ENCODE results near the gene MRPL58.

GRCh38 chr17:75063626-75064025 lies 51.2 kb downstream of the MRPL58 start:
- no peak for TF ChIP-seq CTCF (IDR thresholded peaks at IDR 0.05)
- no peak for TF ChIP-seq TCF7L2 (IDR thresholded peaks at IDR 0.05; ENCODE audit: low read depth, low read length)
- no peak for TF ChIP-seq POLR2AphosphoS5 (IDR thresholded peaks at IDR 0.05; ENCODE audit: low read depth, low read length)
- TF ChIP-seq, protein P1, sequence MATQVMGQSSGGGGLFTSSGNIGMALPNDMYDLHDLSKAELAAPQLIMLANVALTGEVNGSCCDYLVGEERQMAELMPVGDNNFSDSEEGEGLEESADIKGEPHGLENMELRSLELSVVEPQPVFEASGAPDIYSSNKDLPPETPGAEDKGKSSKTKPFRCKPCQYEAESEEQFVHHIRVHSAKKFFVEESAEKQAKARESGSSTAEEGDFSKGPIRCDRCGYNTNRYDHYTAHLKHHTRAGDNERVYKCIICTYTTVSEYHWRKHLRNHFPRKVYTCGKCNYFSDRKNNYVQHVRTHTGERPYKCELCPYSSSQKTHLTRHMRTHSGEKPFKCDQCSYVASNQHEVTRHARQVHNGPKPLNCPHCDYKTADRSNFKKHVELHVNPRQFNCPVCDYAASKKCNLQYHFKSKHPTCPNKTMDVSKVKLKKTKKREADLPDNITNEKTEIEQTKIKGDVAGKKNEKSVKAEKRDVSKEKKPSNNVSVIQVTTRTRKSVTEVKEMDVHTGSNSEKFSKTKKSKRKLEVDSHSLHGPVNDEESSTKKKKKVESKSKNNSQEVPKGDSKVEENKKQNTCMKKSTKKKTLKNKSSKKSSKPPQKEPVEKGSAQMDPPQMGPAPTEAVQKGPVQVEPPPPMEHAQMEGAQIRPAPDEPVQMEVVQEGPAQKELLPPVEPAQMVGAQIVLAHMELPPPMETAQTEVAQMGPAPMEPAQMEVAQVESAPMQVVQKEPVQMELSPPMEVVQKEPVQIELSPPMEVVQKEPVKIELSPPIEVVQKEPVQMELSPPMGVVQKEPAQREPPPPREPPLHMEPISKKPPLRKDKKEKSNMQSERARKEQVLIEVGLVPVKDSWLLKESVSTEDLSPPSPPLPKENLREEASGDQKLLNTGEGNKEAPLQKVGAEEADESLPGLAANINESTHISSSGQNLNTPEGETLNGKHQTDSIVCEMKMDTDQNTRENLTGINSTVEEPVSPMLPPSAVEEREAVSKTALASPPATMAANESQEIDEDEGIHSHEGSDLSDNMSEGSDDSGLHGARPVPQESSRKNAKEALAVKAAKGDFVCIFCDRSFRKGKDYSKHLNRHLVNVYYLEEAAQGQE (IDR thresholded peaks at IDR 0.05; ENCODE audit: insufficient read depth in 1 of 2, low read depth in 2 of 2, low read length in 1 of 2), result no peak
